Brain microvascular endothelial cell (primary cell): ENCODE data around the gene TBCEL.
"Not testable (repeated sequence)": the region's sequence is repeated elsewhere in the genome, so short reads cannot be mapped to it uniquely, and the experiment has no call there.

ENCODE experiments used
- DNase-seq: peaks from one replicate; pipeline ENCODE4 v3.0.0-alpha.2; 2020
- H3K27ac ChIP-seq: fragments of 250-450 bp; sonication (Bioruptor Pico); 2 replicates; pipeline ENCODE4 v1.5.1; 2020; ENCODE audit warnings: mild to moderate bottlenecking, moderate library complexity
- H3K27me3 ChIP-seq: fragments of 250-450 bp; sonication (Bioruptor Pico); replicated peaks from 2 replicates; pipeline ENCODE4 v1.5.1; 2020; ENCODE audit warnings: mild to moderate bottlenecking
- H3K36me3 ChIP-seq: fragments of 250-450 bp; sonication (Bioruptor Pico); replicated peaks from 2 replicates; pipeline ENCODE4 v1.5.1; 2020; ENCODE audit warnings: mild to moderate bottlenecking
- H3K4me3 ChIP-seq: 2 replicates; pipeline ENCODE4 v1.5.1; 2011; ENCODE audit warnings: low read depth, mild to moderate bottlenecking, control low read depth, low read length, moderate library complexity
- in situ Hi-C: cut with HindIII; loops from 2 replicates; pipeline ENCODE4 v1.10.0; 2017; ENCODE audit warnings: low sequenced_read_pairs, low pct_ligation_motif_present
- TF ChIP-seq, protein P1 (sequence below): IDR thresholded peaks from 2 replicates; pipeline ENCODE4 v1.5.1; 2011; ENCODE audit warnings: low read depth, mild to moderate bottlenecking, moderate library complexity, low read length, control low read depth, inconsistent platforms; ENCODE audit errors: missing control alignments

The TBCEL gene

DNA sequence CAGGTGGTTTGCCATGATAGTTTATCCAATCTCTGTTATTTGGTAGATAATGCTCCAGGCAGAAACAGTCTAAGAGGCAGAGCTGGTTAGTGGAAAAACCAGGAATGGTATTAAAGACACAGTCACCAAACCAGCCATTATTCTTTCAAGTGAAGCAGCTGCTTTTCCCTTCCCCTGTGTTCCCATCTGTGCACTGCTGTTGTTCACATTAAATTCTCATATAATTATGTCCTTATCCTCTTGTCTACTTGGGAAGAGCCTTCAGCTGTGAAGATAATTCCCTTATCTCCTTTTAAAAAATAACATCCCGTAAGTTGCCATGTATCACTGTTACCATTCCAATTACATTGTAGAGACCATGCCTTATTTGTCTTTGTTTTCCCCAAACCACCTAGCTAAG is 5.2 kb upstream of the TBCEL start:
- in situ Hi-C loops, result no loop called here
- Histone ChIP-seq H3K4me3 (no peak overlapping the region), H3K36me3 (no peaks in the 10 kb centered on the region), H3K27me3 (no peaks in the 10 kb centered on the region), H3K27ac (no peak overlapping the region)
- TF ChIP-seq, protein P1, sequence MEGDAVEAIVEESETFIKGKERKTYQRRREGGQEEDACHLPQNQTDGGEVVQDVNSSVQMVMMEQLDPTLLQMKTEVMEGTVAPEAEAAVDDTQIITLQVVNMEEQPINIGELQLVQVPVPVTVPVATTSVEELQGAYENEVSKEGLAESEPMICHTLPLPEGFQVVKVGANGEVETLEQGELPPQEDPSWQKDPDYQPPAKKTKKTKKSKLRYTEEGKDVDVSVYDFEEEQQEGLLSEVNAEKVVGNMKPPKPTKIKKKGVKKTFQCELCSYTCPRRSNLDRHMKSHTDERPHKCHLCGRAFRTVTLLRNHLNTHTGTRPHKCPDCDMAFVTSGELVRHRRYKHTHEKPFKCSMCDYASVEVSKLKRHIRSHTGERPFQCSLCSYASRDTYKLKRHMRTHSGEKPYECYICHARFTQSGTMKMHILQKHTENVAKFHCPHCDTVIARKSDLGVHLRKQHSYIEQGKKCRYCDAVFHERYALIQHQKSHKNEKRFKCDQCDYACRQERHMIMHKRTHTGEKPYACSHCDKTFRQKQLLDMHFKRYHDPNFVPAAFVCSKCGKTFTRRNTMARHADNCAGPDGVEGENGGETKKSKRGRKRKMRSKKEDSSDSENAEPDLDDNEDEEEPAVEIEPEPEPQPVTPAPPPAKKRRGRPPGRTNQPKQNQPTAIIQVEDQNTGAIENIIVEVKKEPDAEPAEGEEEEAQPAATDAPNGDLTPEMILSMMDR, result no peak
- DNase-seq, result no peak

GRCh38 chr11:121021718-121022117 is 2.2 kb upstream of the TBCEL start:
- H3K36me3 ChIP-seq, H3K4me3 ChIP-seq, H3K27me3 ChIP-seq, in situ Hi-C loops, DNase-seq, H3K27ac ChIP-seq: not testable (repeated sequence)

DNA sequence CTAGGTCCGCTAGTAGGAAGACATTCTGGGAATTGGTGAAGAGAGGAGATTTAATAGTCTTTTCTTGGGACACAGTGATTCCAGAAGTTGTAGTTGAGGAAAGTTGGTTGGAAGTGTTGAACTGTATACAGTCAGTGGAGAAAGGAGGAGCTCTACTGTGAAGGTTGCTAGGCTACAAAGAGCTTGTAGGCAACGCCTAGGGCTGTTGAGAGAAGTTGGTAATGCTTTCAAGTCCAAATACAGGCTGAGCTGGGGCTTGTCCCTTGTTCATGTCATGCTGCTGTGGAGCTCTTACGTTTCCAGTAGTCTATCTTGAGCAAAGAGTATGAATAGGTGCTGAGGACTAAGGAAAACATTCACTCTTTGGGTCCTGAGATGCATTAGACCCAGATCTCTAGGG is 1.1 kb downstream of the TBCEL start:
- TF ChIP-seq, protein P1, result no peak
- DNase-seq, result no peak
- Histone ChIP-seq H3K4me3 (peak overlapping the region; percentile 89), H3K36me3 (no peaks in the 10 kb centered on the region), H3K27me3 (no peaks in the 10 kb centered on the region), H3K27ac (no peak overlapping the region)
- in situ Hi-C loops, result no loop called here

- no peak overlapping the region for H3K4me3 ChIP-seq
- H3K27ac ChIP-seq, result no peak overlapping the region
- in situ Hi-C loops, result no loop called here
- H3K36me3 ChIP-seq, result no peaks in the 10 kb centered on the region
- no peaks in the 10 kb centered on the region for H3K27me3 ChIP-seq
- TF ChIP-seq, protein P1, result no peak
- DNase-seq, result no peak
These were observed 5.3 kb downstream of the TBCEL start for GRCh38 chr11:121029153-121029552.

DNA sequence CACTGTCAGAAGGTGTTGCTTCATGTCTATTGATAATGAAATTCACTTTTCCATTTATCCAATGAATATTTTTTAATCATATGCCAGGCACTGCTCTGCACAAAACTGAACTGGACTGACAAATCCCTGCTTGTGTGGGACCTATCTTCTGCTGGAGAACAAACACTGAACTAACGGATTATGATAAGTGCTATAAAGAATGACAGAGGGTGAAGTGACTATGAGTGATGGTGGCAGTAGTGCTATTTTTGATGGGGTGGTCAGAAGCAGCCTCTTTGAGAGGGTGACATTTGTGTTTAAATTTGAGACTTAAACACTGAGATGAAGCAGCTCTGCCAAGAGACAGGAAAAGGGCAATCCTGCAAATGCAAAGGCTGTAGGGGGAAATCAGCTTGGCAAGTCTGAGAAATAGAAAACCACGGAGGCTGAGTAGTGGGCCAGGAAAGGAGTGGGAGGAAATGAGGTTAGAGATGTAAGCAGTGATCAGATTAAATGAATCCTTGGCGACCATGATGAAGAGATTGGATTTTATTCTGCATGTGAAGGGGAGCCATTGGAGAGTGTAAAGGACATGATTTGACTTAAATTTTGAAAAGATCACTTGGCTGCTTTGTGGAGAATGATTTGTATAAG is 6.0 kb downstream of the TBCEL start:
- H3K27ac ChIP-seq, result no peak overlapping the region
- no peaks in the 10 kb centered on the region for H3K36me3 ChIP-seq
- in situ Hi-C loops, result no loop called here
- H3K4me3 ChIP-seq, result no peak overlapping the region
- DNase-seq, result no peak
- H3K27me3 ChIP-seq, result no peaks in the 10 kb centered on the region
- TF ChIP-seq, protein P1, result no peak

- in situ Hi-C loops, result no loop called here
- Histone ChIP-seq H3K36me3 (no peaks in the 10 kb centered on the region), H3K4me3 (no peak overlapping the region), H3K27me3 (no peaks in the 10 kb centered on the region), H3K27ac (no peak overlapping the region)
- TF ChIP-seq, protein P1, result no peak
- DNase-seq, result no peak
These were observed 7.3 kb downstream of the TBCEL start for GRCh38 chr11:121031167-121031566.

DNA sequence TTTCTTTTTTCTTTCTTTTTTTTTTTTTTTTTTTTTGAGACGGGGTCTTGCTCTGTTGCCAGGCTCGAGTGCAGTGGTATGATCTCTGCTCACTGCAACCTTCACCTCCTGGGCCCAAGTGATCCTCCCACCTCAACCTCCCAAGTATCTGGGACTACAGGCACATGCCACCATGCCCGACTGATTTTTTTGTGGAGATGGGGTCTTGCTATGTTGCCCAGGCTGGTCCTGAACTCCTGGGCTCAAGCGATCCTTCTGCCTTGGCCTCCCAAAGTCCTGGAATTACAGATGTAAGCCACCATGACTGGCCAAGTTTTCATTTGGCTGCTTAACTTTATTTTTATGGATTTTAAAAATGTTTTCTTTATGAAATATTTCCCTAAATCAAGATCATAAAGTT is 7.7 kb downstream of the TBCEL start:
- in situ Hi-C loops, H3K36me3 ChIP-seq, H3K4me3 ChIP-seq, H3K27me3 ChIP-seq, DNase-seq, H3K27ac ChIP-seq: not testable (repeated sequence)
